RWPE2 (cell line): ENCODE data around the gene COL6A5.

Experiments
- ATAC-seq: fragments of 200-7000 bp; cut with Tn5 transposase; 3 replicates; pipeline ENCODE4 v1.9.1; 2021; ENCODE audit warnings: low read depth
- DNase-seq: peaks from one replicate; pipeline ENCODE4 v3.0.0-alpha.2; 2020; ENCODE audit warnings: low spot score
- H3K27ac ChIP-seq: fragments of 450-650 bp; 2 replicates; pipeline ENCODE4 v1.5.1; 2017; ENCODE audit warnings: mild to moderate bottlenecking; ENCODE audit not compliant: poor library complexity, severe bottlenecking
- H3K27me3 ChIP-seq: fragments of 250-450 bp; sonication (Bioruptor Pico); 2 replicates; pipeline ENCODE4 v1.5.1; 2021; ENCODE audit warnings: mild to moderate bottlenecking, moderate library complexity; ENCODE audit not compliant: insufficient read depth, poor library complexity, severe bottlenecking
- H3K36me3 ChIP-seq: fragments of 250-450 bp; sonication (Bioruptor Pico); 2 replicates; pipeline ENCODE4 v1.5.1; 2020; ENCODE audit warnings: low read depth, mild to moderate bottlenecking, moderate library complexity
- H3K4me1 ChIP-seq: fragments of 250-450 bp; sonication (Bioruptor Pico); 2 replicates; pipeline ENCODE4 v1.5.1; 2021; ENCODE audit warnings: mild to moderate bottlenecking, moderate library complexity; ENCODE audit not compliant: insufficient read depth, poor library complexity, severe bottlenecking
- H3K4me3 ChIP-seq: fragments of 250-450 bp; sonication (Bioruptor Pico); 2 replicates; pipeline ENCODE4 v1.5.1; 2021; ENCODE audit warnings: mild to moderate bottlenecking, moderate library complexity; ENCODE audit not compliant: severe bottlenecking
- H3K9me3 ChIP-seq: fragments of 250-450 bp; sonication (Bioruptor Pico); 2 replicates; pipeline ENCODE4 v1.5.1; 2021; ENCODE audit warnings: mild to moderate bottlenecking, moderate library complexity; ENCODE audit not compliant: severe bottlenecking
- CTCF ChIP-seq: fragments of 450-650 bp; IDR thresholded peaks from one replicate; pipeline ENCODE4 v1.5.1; 2017; ENCODE audit warnings: mild to moderate bottlenecking, moderate library complexity; ENCODE audit not compliant: poor library complexity, severe bottlenecking

COL6A5 gene

GRCh38 chr3:130491431-130491830 is 146.0 kb downstream of the COL6A5 start:
- H3K27me3 ChIP-seq, result no peaks in the 10 kb centered on the region
- H3K4me1 ChIP-seq, result no peaks in the 10 kb centered on the region
- ATAC-seq (no peak), DNase-seq (no peak)
- no peak overlapping the region for H3K27ac ChIP-seq
- no peak overlapping the region for H3K4me3 ChIP-seq
- no peaks in the 10 kb centered on the region for H3K36me3 ChIP-seq
- no peaks in the 10 kb centered on the region for H3K9me3 ChIP-seq
- TF ChIP-seq CTCF, result no peak

- no peak for TF ChIP-seq CTCF
- ATAC-seq, result no peak
- Histone ChIP-seq H3K4me3 (no peak overlapping the region), H3K27me3 (peaks cover 4% of the 10 kb centered on the region), H3K4me1 (no peaks in the 10 kb centered on the region), H3K9me3 (no peaks in the 10 kb centered on the region), H3K36me3 (no peaks in the 10 kb centered on the region), H3K27ac (no peak overlapping the region)
- DNase-seq, result no peak
Measured at GRCh38 chr3:130504701-130505100, 159.2 kb downstream of the COL6A5 start.

GRCh38 chr3:130506031-130506430 is 160.6 kb downstream of the COL6A5 start:
- Histone ChIP-seq H3K4me1 (no peaks in the 10 kb centered on the region), H3K27ac (no peak overlapping the region), H3K27me3 (peaks cover 4% of the 10 kb centered on the region), H3K4me3 (no peak overlapping the region), H3K9me3 (no peaks in the 10 kb centered on the region), H3K36me3 (no peaks in the 10 kb centered on the region)
- DNase-seq (no peak), ATAC-seq (no peak)
- TF ChIP-seq CTCF, result no peak

GRCh38 chr3:130507746-130508145 is 162.3 kb downstream of the COL6A5 start:
- no peaks in the 10 kb centered on the region for H3K36me3 ChIP-seq
- TF ChIP-seq CTCF, result no peak
- H3K27me3 ChIP-seq, result peaks cover 4% of the 10 kb centered on the region
- H3K4me1 ChIP-seq, result no peaks in the 10 kb centered on the region
- DNase-seq (no peak), ATAC-seq (no peak)
- H3K9me3 ChIP-seq, result no peaks in the 10 kb centered on the region
- H3K4me3 ChIP-seq, result no peak overlapping the region
- no peak overlapping the region for H3K27ac ChIP-seq

- ATAC-seq (no peak), DNase-seq (no peak)
- Histone ChIP-seq H3K27ac (no peak overlapping the region), H3K9me3 (no peaks in the 10 kb centered on the region), H3K4me3 (no peak overlapping the region), H3K36me3 (no peaks in the 10 kb centered on the region), H3K27me3 (peaks cover 8% of the 10 kb centered on the region), H3K4me1 (no peaks in the 10 kb centered on the region)
- TF ChIP-seq CTCF, result no peak
Measured at GRCh38 chr3:130509008-130509407, 163.5 kb downstream of the COL6A5 start.
